Stimulated activated CD4-positive, alpha-beta T cell treated with anti-CD3 and anti-CD28 coated beads, Interleukin-15, amount 100 ng/mL, for 48 hours (primary cell): ENCODE measurements around the gene GNG11.

Source experiments
- DNase-seq, 2 donors: peaks; one replicate each; pipeline ENCODE4 v3.0.0-alpha.2; 2020; ENCODE audit warnings: low read depth in 2 of 2

GNG11 gene

DNA sequence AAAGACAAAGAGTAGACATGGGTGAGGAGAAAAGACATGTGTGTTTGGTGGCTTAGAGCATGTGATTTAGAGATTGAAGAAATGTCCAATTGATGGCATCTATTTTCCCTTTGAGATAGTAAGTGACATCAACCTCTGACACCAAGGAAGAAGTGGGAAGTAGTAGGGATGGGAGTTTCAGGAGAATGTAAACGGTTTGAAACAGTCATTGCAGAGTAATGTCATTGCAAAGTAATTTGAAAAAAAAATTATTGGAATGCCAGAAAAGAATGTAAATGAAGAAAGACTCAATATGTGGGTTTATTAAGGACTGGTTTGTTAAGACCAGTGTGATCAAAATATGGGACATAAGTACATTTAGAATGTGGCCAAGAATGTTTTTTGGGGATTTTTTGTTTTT is 26.6 kb downstream of the GNG11 start:
- no peak for DNase-seq

DNA sequence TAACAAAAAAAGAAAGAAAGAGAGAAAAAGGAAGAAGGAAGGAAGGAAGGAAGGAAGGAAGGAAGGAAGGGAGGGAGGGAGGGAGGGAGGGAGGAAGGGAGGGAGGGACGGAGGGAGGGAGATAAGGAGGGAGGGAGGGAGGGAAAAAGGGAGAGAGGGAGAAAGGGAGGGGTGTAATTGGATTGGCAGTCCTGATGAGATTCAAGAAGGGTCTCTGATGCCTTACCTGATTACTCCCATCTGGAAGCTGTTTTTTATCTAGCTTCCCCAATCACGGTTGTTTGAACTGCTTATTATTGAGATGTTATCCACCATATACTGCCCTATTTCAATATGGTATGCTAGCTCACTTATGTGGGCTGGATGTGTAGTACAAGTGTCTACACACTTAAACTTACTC is 27.3 kb downstream of the GNG11 start:
- no peak for DNase-seq

DNA sequence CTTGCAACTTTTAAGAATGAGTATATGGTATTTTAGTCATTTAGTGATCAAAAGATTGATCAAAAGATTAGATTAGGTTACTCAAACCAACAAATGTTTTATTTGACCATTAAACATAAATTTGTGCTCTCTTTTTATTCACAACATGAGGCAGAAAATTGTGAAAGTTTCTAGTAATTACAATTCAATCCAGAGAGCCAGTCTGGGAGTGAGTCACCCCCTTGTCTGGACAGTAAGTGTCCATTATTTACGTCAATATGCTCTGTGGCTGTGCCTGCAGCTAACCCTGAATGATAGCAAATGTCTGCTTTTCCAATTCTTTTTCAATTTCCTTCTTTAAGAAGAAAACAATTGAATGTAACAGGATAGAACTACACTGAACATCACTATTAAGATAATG is 27.9 kb downstream of the GNG11 start:
- no peak for DNase-seq

DNA sequence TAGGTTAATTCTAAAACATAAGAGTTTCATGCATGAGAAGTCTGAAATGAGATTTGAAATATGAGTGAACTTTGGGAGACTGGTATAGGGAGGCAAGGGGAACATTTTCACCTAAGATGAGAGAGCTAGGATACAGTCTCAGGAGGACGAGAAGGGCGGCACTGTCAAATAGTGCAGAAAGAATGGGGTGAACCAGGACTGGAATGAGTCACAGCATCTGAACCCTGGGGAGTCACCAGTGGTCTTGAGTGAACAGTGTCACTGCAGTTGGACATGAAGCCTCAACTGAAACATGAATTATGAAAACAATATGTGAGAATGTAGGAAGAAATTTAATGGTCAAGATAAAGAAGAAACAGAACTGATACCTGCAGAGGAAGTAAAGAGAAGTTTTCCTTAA is 33.8 kb downstream of the GNG11 start:
- DNase-seq, result no peak

DNA sequence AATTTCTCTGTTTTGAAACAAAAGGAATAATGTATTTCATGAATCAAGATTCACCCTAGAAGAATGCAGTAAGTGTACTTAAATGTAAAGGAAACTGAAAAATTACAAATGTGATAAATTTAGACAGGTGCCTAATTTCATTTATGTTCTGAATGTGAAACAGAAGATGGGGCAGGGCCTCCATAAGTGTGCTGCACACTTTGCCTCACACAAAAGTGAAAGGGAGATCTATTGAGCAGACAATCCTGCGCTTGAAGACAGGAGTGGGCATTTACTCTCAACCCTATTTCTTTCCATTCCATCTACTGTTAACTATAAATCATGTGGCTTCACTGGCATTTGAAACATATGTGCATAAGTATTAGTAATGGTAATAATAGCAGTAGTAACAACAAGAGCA is 36.2 kb downstream of the GNG11 start:
- DNase-seq, result no peak

DNA sequence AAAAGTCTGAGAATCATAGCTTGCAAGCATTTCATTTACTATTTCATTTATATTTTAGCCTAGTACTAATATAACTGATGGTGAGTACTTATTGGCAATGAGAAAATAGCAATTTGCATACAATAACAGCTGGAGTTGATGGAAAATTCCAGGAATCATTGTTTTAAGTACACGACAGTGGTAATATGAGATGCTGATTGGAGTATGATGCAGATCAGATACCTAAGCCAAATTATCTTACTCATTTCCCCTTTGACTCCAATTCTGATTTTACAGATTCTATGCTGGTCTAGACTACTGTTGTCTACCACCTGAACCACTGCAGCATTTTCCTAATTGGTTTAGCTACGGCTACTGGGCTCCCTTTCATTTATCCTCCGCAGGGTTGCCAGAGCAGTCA is 36.7 kb downstream of the GNG11 start:
- no peak for DNase-seq

DNA sequence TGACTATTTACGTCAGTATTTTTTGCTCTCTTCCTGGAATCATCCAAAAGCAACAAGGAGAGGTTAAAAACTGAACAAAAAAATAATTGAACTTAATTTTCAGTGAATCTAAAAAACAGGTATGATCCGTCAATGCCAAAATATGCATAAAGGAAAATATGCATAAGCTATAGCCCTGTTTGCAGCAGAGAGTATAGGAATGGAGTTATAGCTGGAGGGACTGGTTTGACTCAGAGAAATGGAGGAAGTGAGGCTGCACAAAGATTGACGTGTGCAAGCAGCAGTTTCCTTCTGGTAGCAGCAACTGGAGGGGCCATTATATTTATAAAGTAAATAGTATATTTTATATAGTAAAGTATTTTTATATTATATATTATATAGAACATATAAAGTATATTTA is 37.1 kb downstream of the GNG11 start:
- DNase-seq, result no peak

DNA sequence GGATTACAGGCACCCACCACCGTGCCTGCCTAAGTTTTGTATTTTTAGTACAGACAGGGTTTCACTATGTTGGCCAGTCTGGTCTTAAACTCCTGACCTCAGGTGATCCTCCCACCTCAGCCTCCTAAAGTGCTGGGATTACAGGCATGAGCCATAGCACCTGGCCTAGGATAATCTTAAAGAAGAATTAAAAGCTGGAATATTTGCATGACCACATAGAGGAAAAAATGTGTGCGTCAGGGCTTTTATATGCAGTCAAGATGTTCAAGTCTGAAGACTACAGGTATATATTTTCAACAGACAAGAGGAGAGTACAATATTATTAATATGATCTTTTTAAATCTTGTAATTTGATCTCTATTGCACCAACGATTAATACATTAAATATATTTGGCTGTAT is 39.5 kb downstream of the GNG11 start:
- no peak for DNase-seq

DNA sequence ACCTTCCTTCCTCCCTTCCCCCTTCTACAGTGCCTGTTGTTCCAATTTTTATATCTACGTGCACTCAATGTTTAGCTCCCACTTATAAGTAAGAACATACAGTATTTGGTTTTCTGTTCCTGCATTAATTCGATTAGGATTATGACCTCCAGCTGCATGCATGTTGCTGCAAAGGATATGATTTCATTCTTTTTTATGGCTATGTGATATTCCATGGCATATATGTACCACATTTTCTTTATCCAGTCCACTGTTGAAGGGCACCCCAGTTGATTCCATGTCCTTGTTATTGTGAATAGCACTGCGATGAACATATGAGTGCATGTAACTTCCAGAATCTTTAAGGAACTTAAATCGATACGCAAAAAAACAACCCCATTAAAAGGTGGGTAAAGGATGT is 42.7 kb downstream of the GNG11 start:
- no peak for DNase-seq

DNA sequence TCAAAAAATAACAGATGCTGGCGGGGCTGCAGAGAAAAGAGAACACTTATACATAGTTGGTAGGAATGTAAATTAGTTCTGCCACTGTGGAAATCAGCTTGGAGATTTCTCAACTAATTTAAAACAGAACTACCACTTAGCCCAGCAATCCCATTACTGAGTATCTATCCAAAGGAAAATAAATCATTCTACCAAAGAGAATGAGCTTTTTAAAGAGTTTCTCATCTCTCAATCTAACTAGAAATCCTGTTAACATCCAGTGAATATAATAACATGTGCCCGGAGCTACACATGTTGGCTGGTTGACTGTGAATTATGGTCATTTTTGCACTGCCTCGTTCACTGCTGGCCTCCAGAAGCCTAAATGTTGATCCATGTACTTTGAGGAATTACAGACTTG is 43.3 kb downstream of the GNG11 start:
- no peak for DNase-seq

DNA sequence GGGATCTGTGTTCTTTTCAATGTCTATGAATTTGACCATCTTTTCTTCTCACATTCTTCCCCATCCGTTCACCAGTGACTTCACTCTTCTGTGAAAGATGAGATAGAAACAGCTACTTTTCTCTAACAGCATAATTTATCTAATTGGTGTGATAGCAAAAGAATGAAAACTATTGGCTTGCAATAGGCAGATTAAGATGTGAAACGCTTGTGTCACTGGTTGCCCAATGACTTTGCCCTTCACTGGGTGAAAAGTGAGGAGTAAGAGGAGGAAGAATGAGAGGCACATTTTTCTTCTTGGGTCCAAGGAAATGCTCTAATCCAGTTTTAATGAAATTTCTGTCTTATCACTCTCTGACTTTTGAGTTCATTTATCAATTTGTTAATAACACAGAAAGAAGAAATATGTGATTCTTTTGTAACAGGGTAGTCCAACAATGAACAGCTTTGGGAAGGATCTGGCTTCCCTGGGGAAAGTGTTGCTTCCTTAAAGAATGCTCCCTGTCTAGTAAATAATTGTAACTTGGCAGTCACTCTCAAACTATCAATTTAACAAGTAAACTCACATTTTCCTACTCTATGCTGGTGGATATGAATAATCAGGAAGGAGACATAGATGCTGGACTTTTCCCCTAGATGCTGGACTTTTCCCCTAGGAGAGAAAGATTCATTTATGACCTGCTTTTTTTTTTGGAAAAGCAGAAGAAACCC is 47.5 kb downstream of the GNG11 start:
- no peak for DNase-seq

DNA sequence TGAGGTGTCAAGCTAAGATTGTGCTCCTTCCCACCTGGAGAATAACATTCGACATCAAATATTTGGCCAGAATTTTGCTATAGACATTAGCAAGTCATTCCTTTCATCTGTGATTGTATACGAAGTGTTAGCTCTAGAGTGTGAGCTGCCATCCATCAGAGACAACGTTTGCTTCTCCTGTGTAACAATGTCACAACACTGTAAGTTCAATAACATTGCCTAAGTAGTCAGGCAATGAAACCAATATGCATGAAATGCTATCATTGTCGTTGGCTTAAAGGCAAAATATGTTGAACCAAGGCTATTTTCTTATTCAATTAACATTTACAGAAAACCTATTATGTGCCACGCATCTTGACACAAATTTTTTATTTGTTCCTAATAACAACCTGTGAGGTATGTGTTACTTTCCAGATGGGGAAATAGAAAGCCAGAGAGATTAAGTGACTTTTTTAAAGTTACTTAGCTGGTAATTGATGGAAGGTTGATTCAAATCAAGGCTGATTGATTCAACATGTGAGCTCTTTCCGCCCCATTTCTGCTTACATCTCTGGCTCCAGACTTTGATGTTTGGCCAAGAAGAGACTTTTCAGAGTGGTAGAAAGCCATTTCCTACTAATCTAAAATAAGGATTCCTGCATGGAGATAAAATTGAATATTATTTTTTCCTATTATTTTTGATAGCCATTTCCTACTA is 50.6 kb downstream of the GNG11 start:
- no peak for DNase-seq

DNA sequence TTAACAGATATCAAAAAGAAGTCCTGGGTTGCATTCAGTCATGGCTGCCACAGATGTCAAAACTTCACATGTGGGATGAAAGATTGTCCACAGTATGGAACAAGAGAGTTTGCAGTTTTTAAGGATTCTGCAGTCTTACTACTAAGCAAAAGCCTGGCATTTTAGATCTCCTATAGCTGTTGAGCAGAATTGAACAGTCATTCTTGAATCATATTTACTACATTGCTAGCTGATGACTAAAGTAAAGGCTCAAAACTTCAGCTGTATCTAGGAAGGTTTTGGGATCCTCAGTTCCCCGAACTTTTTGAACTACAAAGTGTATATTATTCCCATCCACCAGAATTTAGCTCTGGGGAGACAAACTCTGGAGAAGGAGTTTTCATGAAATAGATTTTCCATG is 51.6 kb downstream of the GNG11 start:
- DNase-seq, result no peak

DNA sequence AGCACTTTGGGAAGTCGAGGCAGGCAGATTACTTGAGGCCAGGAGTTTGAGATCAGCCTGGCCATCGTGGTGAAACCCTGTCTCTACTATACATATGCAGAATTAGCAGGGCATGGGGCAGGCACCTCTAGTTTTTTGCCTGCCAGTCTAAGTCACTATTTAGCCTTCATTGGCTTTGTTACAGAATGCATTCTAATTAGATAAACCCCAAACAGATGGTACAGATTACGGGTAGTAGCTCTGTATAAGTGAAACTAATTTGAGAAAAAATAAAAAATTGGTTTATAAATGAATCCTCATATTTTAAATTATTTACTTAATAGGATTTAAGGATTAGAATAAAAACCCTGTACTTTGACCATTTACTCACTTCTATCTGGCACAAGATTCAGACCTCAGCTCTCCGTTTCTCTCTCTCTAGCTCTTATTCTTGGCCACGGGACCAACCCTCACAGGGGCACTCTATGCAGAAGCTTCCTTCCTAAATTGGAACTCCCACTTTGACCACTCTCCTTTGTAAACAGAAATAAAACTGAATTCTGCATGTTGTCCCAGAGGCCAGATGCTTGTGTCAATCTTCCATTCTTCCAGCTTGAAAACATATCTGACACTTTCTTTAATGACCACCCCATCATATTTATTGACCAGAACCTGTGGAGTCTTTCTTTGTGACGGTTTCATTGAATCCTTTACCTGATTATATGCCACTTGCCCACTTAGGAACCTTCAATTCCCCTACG is 55.8 kb downstream of the GNG11 start:
- no peak for DNase-seq
